KOPT-K1 (cell line): ENCODE measurements around the gene C2.
"Not testable (repeated sequence)": the region's sequence is repeated elsewhere in the genome, so short reads cannot be mapped to it uniquely, and the experiment has no call there.

Experiments
- H3K27ac ChIP-seq: fragments of 200-600 bp; sonication (generic); 2 replicates; pipeline ENCODE4 v1.5.1; 2016; ENCODE audit warnings: antibody characterized with exemption, mild to moderate bottlenecking, low read depth, low read length; ENCODE audit not compliant: poor library complexity, severe bottlenecking
- H3K36me3 ChIP-seq: fragments of 200-600 bp; sonication (generic); 2 replicates; pipeline ENCODE4 v1.5.1; 2017; ENCODE audit warnings: antibody characterized with exemption, mild to moderate bottlenecking, low read length, moderate library complexity; ENCODE audit not compliant: insufficient read depth
- H3K9me3 ChIP-seq: fragments of 200-600 bp; sonication (generic); 2 replicates; pipeline ENCODE4 v1.5.1; 2017; ENCODE audit warnings: antibody characterized with exemption, low read length, mild to moderate bottlenecking; ENCODE audit not compliant: insufficient read depth, poor library complexity, severe bottlenecking

The C2 gene

DNA sequence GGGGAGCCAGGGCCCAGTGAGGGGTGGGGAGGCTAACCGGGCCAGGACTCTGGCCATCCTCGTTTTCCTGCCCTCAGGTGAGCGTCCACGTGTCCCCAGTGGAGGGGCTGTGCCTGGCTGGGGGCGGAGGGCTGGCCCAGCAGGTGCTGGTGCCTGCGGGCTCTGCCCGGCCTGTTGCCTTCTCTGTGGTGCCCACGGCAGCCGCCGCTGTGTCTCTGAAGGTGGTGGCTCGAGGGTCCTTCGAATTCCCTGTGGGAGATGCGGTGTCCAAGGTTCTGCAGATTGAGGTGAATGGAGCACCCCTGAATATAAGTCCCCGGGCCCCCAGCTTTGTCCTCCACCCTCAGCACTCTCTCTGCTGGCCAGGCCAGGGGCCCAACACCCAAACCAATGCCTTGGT is 66.9 kb downstream of the C2 start:
- H3K27ac ChIP-seq, H3K36me3 ChIP-seq, H3K9me3 ChIP-seq: not testable (repeated sequence)
